SK-N-SH treated with all-trans-retinoic acid at 6 μM for 48 hours (cell line): ENCODE data around the gene UBXN1.
A peak's percentile ranks its signal among the peaks of the same experiment; 100 is the strongest.

ENCODE experiments used
- ATAC-seq: fragments of 200-7000 bp; cut with Tn5 transposase; 3 replicates; pipeline ENCODE4 v1.9.1; 2020; ENCODE audit warnings: mild to moderate bottlenecking, moderate library complexity
- ARNTL ChIP-seq: fragments of 450-650 bp; formaldehyde crosslinking; IDR thresholded peaks from 2 replicates; pipeline ENCODE4 v1.5.0; 2020; ENCODE audit warnings: low read depth, mild to moderate bottlenecking, moderate library complexity, borderline replicate concordance
- BACH2 ChIP-seq: fragments of 250-450 bp; sonication (Bioruptor Pico); IDR thresholded peaks from 2 replicates; pipeline ENCODE4 v1.9.0; 2021; ENCODE audit warnings: mild to moderate bottlenecking, borderline replicate concordance
- CSDC2 ChIP-seq: fragments of 250-450 bp; sonication (Bioruptor Pico); IDR thresholded peaks from 2 replicates; pipeline ENCODE4 v1.5.0; 2020; ENCODE audit warnings: mild to moderate bottlenecking, moderate library complexity
- CSRNP3 ChIP-seq: fragments of 250-450 bp; sonication (Bioruptor Pico); IDR thresholded peaks from 2 replicates; pipeline ENCODE4 v1.5.1; 2021; ENCODE audit warnings: mild to moderate bottlenecking, moderate library complexity
- ESRRG ChIP-seq: fragments of 250-450 bp; sonication (Bioruptor Pico); IDR thresholded peaks from 2 replicates; pipeline ENCODE4 v1.6.1; 2021; ENCODE audit warnings: mild to moderate bottlenecking
- ISL1 ChIP-seq: fragments of 250-450 bp; sonication (Bioruptor Pico); IDR thresholded peaks from 2 replicates; pipeline ENCODE4 v2.1.2; 2022; ENCODE audit warnings: mild to moderate bottlenecking, moderate library complexity
- OSR1 ChIP-seq: fragments of 250-450 bp; sonication (Bioruptor Pico); IDR thresholded peaks from 2 replicates; pipeline ENCODE4 v1.8.0; 2022; ENCODE audit warnings: moderate library complexity, mild to moderate bottlenecking, inconsistent platforms
- RARB ChIP-seq: fragments of 250-450 bp; sonication (Bioruptor Pico); IDR thresholded peaks from 2 replicates; pipeline ENCODE4 v1.8.0; 2021; ENCODE audit warnings: mild to moderate bottlenecking, moderate library complexity
- TCF4 ChIP-seq: fragments of 250-450 bp; sonication (Bioruptor Pico); IDR thresholded peaks from 2 replicates; pipeline ENCODE4 v1.8.0; 2021; ENCODE audit warnings: mild to moderate bottlenecking, moderate library complexity, borderline replicate concordance
- TOX ChIP-seq: fragments of 250-450 bp; sonication (Bioruptor Pico); IDR thresholded peaks from 2 replicates; pipeline ENCODE4 v1.8.0; 2021; ENCODE audit warnings: mild to moderate bottlenecking, moderate library complexity, borderline replicate concordance
- TSHZ2 ChIP-seq: fragments of 250-450 bp; sonication (Bioruptor Pico); IDR thresholded peaks from 2 replicates; pipeline ENCODE4 v1.5.0; 2020; ENCODE audit warnings: mild to moderate bottlenecking, moderate library complexity
- ZC3H10 ChIP-seq: fragments of 250-450 bp; sonication (Bioruptor Pico); IDR thresholded peaks from 2 replicates; pipeline ENCODE4 v1.5.1; 2021; ENCODE audit warnings: mild to moderate bottlenecking, moderate library complexity
- ZFP3 ChIP-seq: fragments of 250-450 bp; sonication (Bioruptor Pico); IDR thresholded peaks from 2 replicates; pipeline ENCODE4 v1.5.0; 2020; ENCODE audit warnings: mild to moderate bottlenecking, moderate library complexity
- ZFP30 ChIP-seq: fragments of 450-650 bp; formaldehyde crosslinking; IDR thresholded peaks from 2 replicates; pipeline ENCODE4 v1.5.0; 2022; ENCODE audit warnings: mild to moderate bottlenecking, moderate library complexity
- ZNF565 ChIP-seq: fragments of 450-650 bp; formaldehyde crosslinking; conservative IDR thresholded peaks from 2 replicates; pipeline ENCODE4 v1.5.0; 2020; ENCODE audit warnings: low read depth, mild to moderate bottlenecking, moderate library complexity
- ZNF70 ChIP-seq: fragments of 450-650 bp; formaldehyde crosslinking; IDR thresholded peaks from 2 replicates; pipeline ENCODE4 v1.5.0; 2020; ENCODE audit warnings: mild to moderate bottlenecking, moderate library complexity
- ZNF8 ChIP-seq: fragments of 450-650 bp; formaldehyde crosslinking; IDR thresholded peaks from 2 replicates; pipeline ENCODE4 v1.5.0; 2020; ENCODE audit warnings: mild to moderate bottlenecking, moderate library complexity
- TF ChIP-seq, protein P1 (sequence below): fragments of 250-450 bp; sonication (Bioruptor Pico); IDR thresholded peaks from 2 replicates; pipeline ENCODE4 v1.8.0; 2021; ENCODE audit warnings: low read depth, mild to moderate bottlenecking, moderate library complexity, borderline replicate concordance
- TF ChIP-seq, protein P2 (sequence below): fragments of 250-450 bp; sonication (Bioruptor Pico); IDR thresholded peaks from 2 replicates; pipeline ENCODE4 v1.5.1; 2020; ENCODE audit warnings: low read depth, mild to moderate bottlenecking, moderate library complexity

The UBXN1 gene

GRCh38 chr11:62671236-62671607 is 7.7 kb downstream of the UBXN1 start:
- peak; percentile 41 for ATAC-seq
- TF ChIP-seq CSRNP3 (CRISPR knock-in tag) (no peak), ISL1 (no peak), CSDC2 (CRISPR knock-in tag) (no peak), BACH2 (CRISPR knock-in tag) (no peak), TSHZ2 (CRISPR knock-in tag) (no peak), ZFP3 (CRISPR knock-in tag) (no peak), ZNF70 (CRISPR knock-in tag) (no peak), RARB (no peak), ZC3H10 (CRISPR knock-in tag) (no peak), TOX (CRISPR knock-in tag) (no peak), TCF4 (CRISPR knock-in tag) (no peak), ZNF8 (CRISPR knock-in tag) (no peak), ARNTL (CRISPR knock-in tag) (no peak), ZNF565 (no peak), OSR1 (CRISPR knock-in tag) (no peak), ZFP30 (CRISPR knock-in tag) (no peak), ESRRG (CRISPR knock-in tag) (no peak)
- TF ChIP-seq, protein P1, sequence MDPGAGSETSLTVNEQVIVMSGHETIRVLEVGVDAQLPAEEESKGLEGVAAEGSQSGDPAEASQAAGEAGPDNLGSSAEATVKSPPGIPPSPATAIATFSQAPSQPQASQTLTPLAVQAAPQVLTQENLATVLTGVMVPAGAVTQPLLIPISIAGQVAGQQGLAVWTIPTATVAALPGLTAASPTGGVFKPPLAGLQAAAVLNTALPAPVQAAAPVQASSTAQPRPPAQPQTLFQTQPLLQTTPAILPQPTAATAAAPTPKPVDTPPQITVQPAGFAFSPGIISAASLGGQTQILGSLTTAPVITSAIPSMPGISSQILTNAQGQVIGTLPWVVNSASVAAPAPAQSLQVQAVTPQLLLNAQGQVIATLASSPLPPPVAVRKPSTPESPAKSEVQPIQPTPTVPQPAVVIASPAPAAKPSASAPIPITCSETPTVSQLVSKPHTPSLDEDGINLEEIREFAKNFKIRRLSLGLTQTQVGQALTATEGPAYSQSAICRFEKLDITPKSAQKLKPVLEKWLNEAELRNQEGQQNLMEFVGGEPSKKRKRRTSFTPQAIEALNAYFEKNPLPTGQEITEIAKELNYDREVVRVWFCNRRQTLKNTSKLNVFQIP: no peak
- TF ChIP-seq, protein P2, sequence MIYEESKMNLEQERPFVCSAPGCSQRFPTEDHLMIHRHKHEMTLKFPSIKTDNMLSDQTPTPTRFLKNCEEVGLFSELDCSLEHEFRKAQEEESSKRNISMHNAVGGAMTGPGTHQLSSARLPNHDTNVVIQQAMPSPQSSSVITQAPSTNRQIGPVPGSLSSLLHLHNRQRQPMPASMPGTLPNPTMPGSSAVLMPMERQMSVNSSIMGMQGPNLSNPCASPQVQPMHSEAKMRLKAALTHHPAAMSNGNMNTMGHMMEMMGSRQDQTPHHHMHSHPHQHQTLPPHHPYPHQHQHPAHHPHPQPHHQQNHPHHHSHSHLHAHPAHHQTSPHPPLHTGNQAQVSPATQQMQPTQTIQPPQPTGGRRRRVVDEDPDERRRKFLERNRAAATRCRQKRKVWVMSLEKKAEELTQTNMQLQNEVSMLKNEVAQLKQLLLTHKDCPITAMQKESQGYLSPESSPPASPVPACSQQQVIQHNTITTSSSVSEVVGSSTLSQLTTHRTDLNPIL (CRISPR knock-in tag): no peak

GRCh38 chr11:62669420-62670161 is 9.3 kb downstream of the UBXN1 start:
- no peak for ATAC-seq
- TF ChIP-seq ZNF8 (CRISPR knock-in tag) (no peak), ZNF70 (CRISPR knock-in tag) (no peak)
- TF ChIP-seq, protein P2 (CRISPR knock-in tag): no peak
- TF ChIP-seq, all 23 proteins: peak for 0

- no peak for TF ChIP-seq ZFP30 (CRISPR knock-in tag)
- TF ChIP-seq, protein P2 (CRISPR knock-in tag): no peak
- TF ChIP-seq, protein P1: no peak
- no peak for TF ChIP-seq ARNTL (CRISPR knock-in tag)
- TF ChIP-seq ZC3H10 (CRISPR knock-in tag): no peak
- ATAC-seq: no peak
Observed at GRCh38 chr11:62667460-62667859, 11.4 kb downstream of the UBXN1 start.
